ENCODE measurements around the gene DNAAF5. TPM values are rescaled to one million over a fixed set of nuclear protein-coding genes. Genes with fewer than 3 reads are reported as not detected.

The DNAAF5 gene
- total and polyA plus RNA-seq, 2 of the 13 experiments (the other 11 are each of a cell fraction or from before 2014, with no cell fraction given) = 11.9 to 21.5 TPM

DNA sequence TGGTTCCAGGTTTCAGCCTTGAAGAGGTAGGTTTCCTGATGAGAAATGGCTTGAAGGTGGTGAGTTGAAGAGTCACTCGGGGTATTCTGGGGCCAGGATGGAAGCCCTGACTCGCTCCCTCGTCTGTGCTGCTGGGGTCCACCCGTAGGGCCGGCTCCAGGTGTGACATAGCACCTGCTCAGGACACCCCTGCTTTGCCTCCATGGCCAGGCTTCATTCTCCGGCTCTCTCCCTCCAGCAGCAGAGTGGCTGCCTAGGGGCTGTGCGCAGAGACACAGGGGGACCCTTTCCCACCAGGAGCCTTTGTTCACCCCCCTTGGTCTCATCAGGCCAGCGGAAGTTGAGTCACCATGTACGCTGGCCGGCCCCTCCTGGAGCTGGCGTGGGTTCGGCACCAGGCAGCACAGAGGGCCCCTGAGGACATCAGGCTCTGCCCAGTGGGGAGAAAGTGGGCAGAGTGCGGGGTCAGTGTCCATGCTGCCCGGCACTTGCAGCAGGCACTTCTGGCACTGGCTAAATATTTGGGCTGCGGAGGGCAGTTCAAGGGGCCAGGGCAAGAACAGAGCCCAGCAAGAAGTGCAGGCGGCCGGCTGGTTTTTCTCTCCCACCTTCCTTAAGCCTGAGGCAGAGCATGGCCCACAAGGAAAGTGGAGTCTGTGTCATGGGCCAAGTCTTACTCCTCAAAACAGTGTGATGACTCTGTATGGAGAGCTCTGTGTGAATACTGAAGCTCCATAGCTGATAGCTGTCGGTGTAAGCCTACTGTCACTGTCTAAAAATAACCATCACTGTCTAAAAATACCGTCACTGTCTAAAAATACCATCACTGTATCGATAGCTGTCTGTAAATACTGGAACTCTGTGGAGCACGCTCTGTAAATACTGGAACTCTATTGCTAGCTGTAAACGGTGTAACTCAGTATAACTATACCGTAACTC lies 4.3 kb downstream of the DNAAF5 start:
- H3K4me2 ChIP-seq (ENCODE audit: low read depth, low read length) = no peak overlapping the region
- H4K20me1 ChIP-seq (ENCODE audit: insufficient read depth, low read length) = no peaks in the 10 kb centered on the region
- H3K9ac ChIP-seq (ENCODE audit: insufficient read depth, low read depth, low read length) = no peak overlapping the region
- BruUV-seq (replicated peaks) = TSS peak; percentile 13
- H3K27ac ChIP-seq (ENCODE audit: extremely low read length, insufficient read depth, low read length) = peak overlapping the region; percentile 10
- peaks cover 47% of the 10 kb centered on the region for H3K79me2 ChIP-seq (ENCODE audit: insufficient read depth, low read length)
- FAIRE-seq (no peak), DNase-seq (ENCODE audit: low spot score) (no peak), ATAC-seq (no peak)
- CTCF ChIA-PET (ENCODE audit: low intra/inter-chr PET ratio, low total read pairs) = no interaction called here
- H3K36me3 ChIP-seq (replicated peaks in 1 of 2; ENCODE audit: control insufficient read depth in 1 of 2, insufficient read depth in 2 of 2, low read length in 2 of 2) = peaks cover 7 to 35% of the 10 kb centered on the region in 2 experiments
- in situ Hi-C loops (cut with HindIII; ENCODE audit: extremely low pct_ligation_motif_present, low pct_unique_long_range_greater_than_20kb) = no loop called here
- 93% methylated on average over 17 of the region's 23 CpGs for WGBS (ENCODE audit: low lambda C conversion rate)
- POLR2A ChIA-PET = interaction anchor here (1.1 to 1.2 kb wide), 2 partner anchors 258 to 404 kb away, joined by 3 to 6 read pairs; no protein-coding TSS in a partner anchor
- H3K4me1 ChIP-seq (ENCODE audit: insufficient read depth, low read length) = peaks cover 65% of the 10 kb centered on the region
- no peak overlapping the region for H3K4me3 ChIP-seq (replicated peaks in 1 of 3; ENCODE audit: insufficient read depth in 1 of 3, low read depth in 2 of 3, low read length in 3 of 3)
- H2AFZ ChIP-seq (ENCODE audit: low read length) = no peak overlapping the region
- intact Hi-C loops (cut with micrococcal nuclease; ENCODE audit: unreplicated experiment) = loop anchor here (5.0 kb wide), 1 partner anchor 398 kb away; no protein-coding TSS in a partner anchor
- peaks cover 15% of the 10 kb centered on the region for H3K9me3 ChIP-seq (ENCODE audit: low read length)
- no peaks in the 10 kb centered on the region; a peak in 1 of 5 replicates for H3K27me3 ChIP-seq (ENCODE audit: control insufficient read depth in 1 of 2, insufficient read depth in 2 of 2, low read length in 2 of 2)
- TF ChIP-seq ZBTB38 (CRISPR knock-in tag; IDR thresholded peaks at IDR 0.05) (no peak), NFRKB (IDR thresholded peaks at IDR 0.05) (no peak), RBFOX2 (IDR thresholded peaks at IDR 0.05; ENCODE audit: low read depth, low read length) (0 out of 2 replicates have a peak, but pooled peaks have one; percentile 22), HMGXB4 (CRISPR knock-in tag; IDR thresholded peaks at IDR 0.05; ENCODE audit: borderline replicate concordance in 1 of 2, low read depth in 1 of 2) (no peak), FOXC1 (CRISPR knock-in tag; IDR thresholded peaks at IDR 0.05; ENCODE audit: borderline replicate concordance) (no peak), IKZF1 (IDR thresholded peaks at IDR 0.05) (no peak), TOE1 (CRISPR knock-in tag; IDR thresholded peaks at IDR 0.05) (no peak), MEF2D (CRISPR knock-in tag; IDR thresholded peaks at IDR 0.05) (peak; percentile 86; the same call in 1 of the 2 replicates), RAD51 (IDR thresholded peaks at IDR 0.05; ENCODE audit: borderline replicate concordance) (no peak), ELF3 (CRISPR knock-in tag; IDR thresholded peaks at IDR 0.05) (no peak), ZNF678 (CRISPR knock-in tag; IDR thresholded peaks at IDR 0.05) (no peak), ZNF569 (CRISPR knock-in tag; IDR thresholded peaks at IDR 0.05; ENCODE audit: borderline replicate concordance) (no peak), GATAD2A (CRISPR knock-in tag; IDR thresholded peaks at IDR 0.05) (no peak), CREBL2 (CRISPR knock-in tag; IDR thresholded peaks at IDR 0.05; ENCODE audit: borderline replicate concordance) (no peak), FOXJ3 (CRISPR knock-in tag; IDR thresholded peaks at IDR 0.05; ENCODE audit: borderline replicate concordance) (no peak), POGK (CRISPR knock-in tag; conservative IDR thresholded peaks at IDR 0.05) (no peak)
- TF ChIP-seq, protein P1, sequence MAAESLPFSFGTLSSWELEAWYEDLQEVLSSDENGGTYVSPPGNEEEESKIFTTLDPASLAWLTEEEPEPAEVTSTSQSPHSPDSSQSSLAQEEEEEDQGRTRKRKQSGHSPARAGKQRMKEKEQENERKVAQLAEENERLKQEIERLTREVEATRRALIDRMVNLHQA (CRISPR knock-in tag; IDR thresholded peaks at IDR 0.05) = no peak
- TF ChIP-seq, protein P2, sequence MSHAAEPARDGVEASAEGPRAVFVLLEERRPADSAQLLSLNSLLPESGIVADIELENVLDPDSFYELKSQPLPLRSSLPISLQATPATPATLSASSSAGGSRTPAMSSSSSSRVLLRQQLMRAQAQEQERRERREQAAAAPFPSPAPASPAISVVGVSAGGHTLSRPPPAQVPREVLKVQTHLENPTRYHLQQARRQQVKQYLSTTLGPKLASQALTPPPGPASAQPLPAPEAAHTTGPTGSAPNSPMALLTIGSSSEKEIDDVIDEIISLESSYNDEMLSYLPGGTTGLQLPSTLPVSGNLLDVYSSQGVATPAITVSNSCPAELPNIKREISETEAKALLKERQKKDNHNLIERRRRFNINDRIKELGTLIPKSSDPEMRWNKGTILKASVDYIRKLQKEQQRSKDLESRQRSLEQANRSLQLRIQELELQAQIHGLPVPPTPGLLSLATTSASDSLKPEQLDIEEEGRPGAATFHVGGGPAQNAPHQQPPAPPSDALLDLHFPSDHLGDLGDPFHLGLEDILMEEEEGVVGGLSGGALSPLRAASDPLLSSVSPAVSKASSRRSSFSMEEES (CRISPR knock-in tag; IDR thresholded peaks at IDR 0.05) = no peak

Measured in HepG2 (cell line).